ENCODE results near the gene SLC9A8. TPM values are rescaled to one million over a fixed set of nuclear protein-coding genes. Genes with fewer than 3 reads are reported as not detected.
A peak's percentile ranks its signal among the peaks of the same experiment; 100 is the strongest.

SLC9A8 gene
- total RNA-seq, 1 experiment from 2014 or later, result 7.5 TPM

GRCh38 chr20:49854190-49854875, 41.7 kb downstream of the SLC9A8 start:
- Histone ChIP-seq H3K14ac (ENCODE audit: insufficient read depth, low read length) (no peak overlapping the region), H3K23me2 (ENCODE audit: insufficient read length, low read depth, low read length, poor library complexity, severe bottlenecking) (no peaks in the 10 kb centered on the region), H2BK20ac (ENCODE audit: low read depth, low read length, poor library complexity, severe bottlenecking) (no peak overlapping the region), H3K27me3 (ENCODE audit: insufficient read depth, low read length) (no peaks in the 10 kb centered on the region), H2BK12ac (ENCODE audit: insufficient read length, low read depth, low read length) (no peak overlapping the region), H3K18ac (ENCODE audit: insufficient read length, low read depth, low read length) (no peak overlapping the region), H3T11ph (ENCODE audit: low read length) (no peak overlapping the region), H4K5ac (ENCODE audit: insufficient read length, low read depth, low read length) (no peak overlapping the region), H2BK5ac (ENCODE audit: insufficient read length, low read length) (no peak overlapping the region), H2BK120ac (ENCODE audit: low read depth, low read length, poor library complexity, severe bottlenecking) (no peak overlapping the region), H3K79me2 (ENCODE audit: insufficient read depth, low read length) (no peaks in the 10 kb centered on the region), H3K4me2 (ENCODE audit: insufficient read depth, insufficient read length, low read length) (no peak overlapping the region), H2BK15ac (ENCODE audit: low read depth, low read length) (no peak overlapping the region), H4K91ac (ENCODE audit: insufficient read length, low read depth, low read length) (no peak overlapping the region), H2AK5ac (ENCODE audit: insufficient read length, low read length) (no peak overlapping the region), H3K9ac (ENCODE audit: extremely low read depth, insufficient read length, low read length) (no peak overlapping the region), H4K20me1 (ENCODE audit: control insufficient read depth, insufficient read depth, insufficient read length) (no peaks in the 10 kb centered on the region), H3K23ac (ENCODE audit: insufficient read length, low read depth, low read length) (no peak overlapping the region), H3K27ac (ENCODE audit: insufficient read length, low read depth, low read length) (no peak overlapping the region), H3K79me1 (ENCODE audit: insufficient read depth, low read depth, low read length, poor library complexity, severe bottlenecking) (no peaks in the 10 kb centered on the region), H3K4ac (ENCODE audit: low read depth, low read length) (no peak overlapping the region), H3K4me1 (ENCODE audit: insufficient read depth, low read length) (peaks cover 3% of the 10 kb centered on the region; the same call in 1 of the 2 replicates), H4K8ac (replicated peaks; ENCODE audit: insufficient read length, low read depth, low read length) (no peak overlapping the region), H3K56ac (ENCODE audit: insufficient read length, low read depth, low read length) (no peak overlapping the region), H2AFZ (ENCODE audit: low read length) (no peak overlapping the region), H3K9me3 (ENCODE audit: control insufficient read depth, low read depth, low read length) (no peaks in the 10 kb centered on the region)
- peaks cover 16 to 40% of the 10 kb centered on the region in 2 experiments for H3K4me1 Mint-ChIP-seq
- no peak for DNase-seq
- TF ChIP-seq, protein P1, sequence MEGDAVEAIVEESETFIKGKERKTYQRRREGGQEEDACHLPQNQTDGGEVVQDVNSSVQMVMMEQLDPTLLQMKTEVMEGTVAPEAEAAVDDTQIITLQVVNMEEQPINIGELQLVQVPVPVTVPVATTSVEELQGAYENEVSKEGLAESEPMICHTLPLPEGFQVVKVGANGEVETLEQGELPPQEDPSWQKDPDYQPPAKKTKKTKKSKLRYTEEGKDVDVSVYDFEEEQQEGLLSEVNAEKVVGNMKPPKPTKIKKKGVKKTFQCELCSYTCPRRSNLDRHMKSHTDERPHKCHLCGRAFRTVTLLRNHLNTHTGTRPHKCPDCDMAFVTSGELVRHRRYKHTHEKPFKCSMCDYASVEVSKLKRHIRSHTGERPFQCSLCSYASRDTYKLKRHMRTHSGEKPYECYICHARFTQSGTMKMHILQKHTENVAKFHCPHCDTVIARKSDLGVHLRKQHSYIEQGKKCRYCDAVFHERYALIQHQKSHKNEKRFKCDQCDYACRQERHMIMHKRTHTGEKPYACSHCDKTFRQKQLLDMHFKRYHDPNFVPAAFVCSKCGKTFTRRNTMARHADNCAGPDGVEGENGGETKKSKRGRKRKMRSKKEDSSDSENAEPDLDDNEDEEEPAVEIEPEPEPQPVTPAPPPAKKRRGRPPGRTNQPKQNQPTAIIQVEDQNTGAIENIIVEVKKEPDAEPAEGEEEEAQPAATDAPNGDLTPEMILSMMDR (conservative IDR thresholded peaks at IDR 0.05), result no peak
- H3K27me3 Mint-ChIP-seq (ENCODE audit: low read depth), result no peaks in the 10 kb centered on the region
- peaks cover 0 to 9% (median 6%) of the 10 kb centered on the region in 3 experiments; a peak in 5 of 7 replicates for H3K36me3 Mint-ChIP-seq (ENCODE audit: insufficient read depth in 1 of 3, low read depth in 3 of 3)
- no CpG with 5 or more reads among the region's 10 CpGs for WGBS (ENCODE audit: extremely low coverage, insufficient read length, low lambda C conversion rate)
- H3K9me3 Mint-ChIP-seq, result no peaks in the 10 kb centered on the region
- H3K27ac Mint-ChIP-seq, result peak overlapping the region in 1 of 3 experiments; percentile 4; a peak in 3 of 7 replicates
- no peak overlapping the region for H3K4me3 Mint-ChIP-seq

All from H9 (cell line).